ENCODE measurements around the gene PPFIA1. TPM values are rescaled to one million over a fixed set of nuclear protein-coding genes. Genes with fewer than 3 reads are reported as not detected.

Gene PPFIA1
- total RNA-seq, 1 donor = 37.1 TPM

DNA sequence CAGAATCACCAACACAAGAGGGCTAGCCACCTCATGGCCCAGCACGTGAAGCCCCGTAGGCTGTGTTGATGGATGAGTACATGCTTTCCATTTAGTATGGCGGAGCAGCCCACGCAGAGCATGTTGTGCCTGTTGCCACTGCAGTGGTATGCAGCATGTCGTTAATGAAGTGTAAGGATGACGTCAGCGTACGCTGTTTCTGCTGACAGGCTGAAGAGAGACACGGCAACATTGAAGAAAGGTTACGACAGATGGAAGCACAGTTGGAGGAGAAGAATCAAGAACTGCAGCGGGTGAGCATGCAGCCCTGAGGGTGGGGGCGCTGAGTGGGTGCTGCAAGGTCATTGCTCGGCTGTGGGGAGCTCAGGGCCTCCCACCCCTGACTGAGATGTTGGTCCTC is 62.8 kb downstream of the PPFIA1 start:
- DNase-seq (ENCODE audit: low read depth) = no peak
- H3K4me3 ChIP-seq (ENCODE audit: low read depth, low read length) = no peak overlapping the region
- TF ChIP-seq, protein P1, sequence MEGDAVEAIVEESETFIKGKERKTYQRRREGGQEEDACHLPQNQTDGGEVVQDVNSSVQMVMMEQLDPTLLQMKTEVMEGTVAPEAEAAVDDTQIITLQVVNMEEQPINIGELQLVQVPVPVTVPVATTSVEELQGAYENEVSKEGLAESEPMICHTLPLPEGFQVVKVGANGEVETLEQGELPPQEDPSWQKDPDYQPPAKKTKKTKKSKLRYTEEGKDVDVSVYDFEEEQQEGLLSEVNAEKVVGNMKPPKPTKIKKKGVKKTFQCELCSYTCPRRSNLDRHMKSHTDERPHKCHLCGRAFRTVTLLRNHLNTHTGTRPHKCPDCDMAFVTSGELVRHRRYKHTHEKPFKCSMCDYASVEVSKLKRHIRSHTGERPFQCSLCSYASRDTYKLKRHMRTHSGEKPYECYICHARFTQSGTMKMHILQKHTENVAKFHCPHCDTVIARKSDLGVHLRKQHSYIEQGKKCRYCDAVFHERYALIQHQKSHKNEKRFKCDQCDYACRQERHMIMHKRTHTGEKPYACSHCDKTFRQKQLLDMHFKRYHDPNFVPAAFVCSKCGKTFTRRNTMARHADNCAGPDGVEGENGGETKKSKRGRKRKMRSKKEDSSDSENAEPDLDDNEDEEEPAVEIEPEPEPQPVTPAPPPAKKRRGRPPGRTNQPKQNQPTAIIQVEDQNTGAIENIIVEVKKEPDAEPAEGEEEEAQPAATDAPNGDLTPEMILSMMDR (IDR thresholded peaks at IDR 0.05; ENCODE audit: insufficient read depth, low read length) = no peak

DNA sequence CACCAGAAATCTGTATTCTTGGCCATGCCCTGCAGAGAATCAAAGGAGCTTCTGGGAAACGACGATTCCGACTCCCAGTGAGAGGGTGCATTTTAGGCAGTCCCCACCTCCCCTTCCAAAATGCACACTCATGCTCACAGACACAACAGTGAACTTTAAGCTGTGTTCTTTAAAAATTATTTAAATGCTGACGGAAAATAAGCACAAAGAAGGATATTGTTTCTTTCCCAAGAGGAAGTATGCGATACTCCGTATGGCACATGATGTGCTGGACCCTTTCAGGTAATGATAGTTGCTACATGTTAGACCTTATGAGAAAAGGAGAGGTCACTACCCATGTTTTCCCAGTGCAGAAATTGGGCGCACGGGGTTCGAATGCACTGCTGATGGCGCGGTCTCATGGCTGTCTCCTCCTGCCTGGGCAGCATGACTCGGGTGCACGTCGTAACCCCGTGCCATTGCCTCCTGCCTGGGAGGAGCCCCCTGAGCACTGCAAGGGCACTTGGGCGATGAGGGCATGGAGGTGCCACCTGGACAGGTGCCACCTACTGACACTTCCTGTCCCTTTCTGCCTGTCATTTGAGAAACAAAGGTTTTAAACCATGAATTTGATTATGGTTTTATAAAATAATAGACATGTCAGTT is 64.0 kb downstream of the PPFIA1 start:
- TF ChIP-seq, protein P1 (IDR thresholded peaks at IDR 0.05; ENCODE audit: insufficient read depth, low read length) = no peak
- no peak for DNase-seq (ENCODE audit: low read depth)
- H3K4me3 ChIP-seq (ENCODE audit: low read depth, low read length) = no peak overlapping the region

DNA sequence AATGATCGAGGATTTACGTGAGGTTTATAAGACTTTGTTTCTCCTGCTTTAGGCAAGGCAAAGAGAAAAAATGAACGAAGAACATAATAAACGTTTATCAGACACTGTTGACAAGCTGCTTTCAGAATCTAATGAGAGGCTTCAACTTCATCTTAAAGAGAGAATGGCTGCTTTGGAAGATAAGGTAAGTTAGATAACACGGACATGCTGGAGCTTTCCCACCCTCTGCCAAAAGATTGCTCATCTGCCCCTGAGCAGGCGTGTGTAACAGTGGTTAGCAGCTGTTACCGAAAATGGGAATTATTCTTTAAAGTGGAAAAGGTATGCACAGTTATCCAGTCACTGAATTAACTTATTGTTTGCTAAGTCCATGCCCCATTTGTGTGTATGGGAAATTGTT is 65.0 kb downstream of the PPFIA1 start:
- no peak overlapping the region for H3K4me3 ChIP-seq (ENCODE audit: low read depth, low read length)
- TF ChIP-seq, protein P1 (IDR thresholded peaks at IDR 0.05; ENCODE audit: insufficient read depth, low read length) = no peak
- no peak for DNase-seq (ENCODE audit: low read depth)

DNA sequence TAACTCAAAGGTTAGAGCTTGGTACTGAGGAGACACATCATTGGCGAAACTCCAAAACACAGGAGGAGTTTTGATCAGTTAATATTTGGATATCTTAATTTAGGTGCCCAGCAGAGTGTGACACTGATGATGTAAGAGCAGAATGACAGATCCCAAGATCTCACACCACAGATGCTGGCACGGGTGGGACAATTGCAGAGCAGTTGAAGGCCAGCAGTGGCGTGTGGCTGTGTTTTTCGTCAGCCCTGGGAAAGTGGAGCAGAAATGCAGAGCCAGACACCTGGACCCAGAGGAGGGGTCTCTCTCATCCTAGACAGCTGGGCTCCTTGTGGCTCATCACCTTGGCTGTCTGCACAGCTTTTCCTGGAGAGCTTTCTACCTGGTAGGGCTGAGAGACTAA is 68.1 kb downstream of the PPFIA1 start:
- TF ChIP-seq, protein P1 (IDR thresholded peaks at IDR 0.05; ENCODE audit: insufficient read depth, low read length) = no peak
- DNase-seq (ENCODE audit: low read depth) = no peak
- H3K4me3 ChIP-seq (ENCODE audit: low read depth, low read length) = no peak overlapping the region

DNA sequence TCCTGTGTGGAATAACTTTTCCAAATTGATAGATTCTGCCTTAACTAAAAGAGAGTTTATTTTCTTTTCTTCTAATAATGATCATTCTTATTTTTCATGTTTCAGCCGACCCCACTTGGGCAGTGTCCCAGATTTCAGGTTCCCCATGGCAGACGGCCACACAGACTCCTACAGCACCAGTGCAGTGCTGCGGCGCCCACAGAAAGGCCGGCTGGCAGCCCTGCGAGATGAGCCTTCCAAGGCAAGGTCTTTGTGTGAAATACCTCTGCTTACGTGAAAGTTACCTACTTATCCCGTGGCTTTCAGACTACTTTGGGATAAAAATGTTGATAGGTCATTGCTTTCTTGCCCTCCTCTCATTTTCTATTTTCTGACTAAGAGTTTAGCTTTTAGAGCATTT is 68.6 kb downstream of the PPFIA1 start:
- H3K4me3 ChIP-seq (ENCODE audit: low read depth, low read length) = no peak overlapping the region
- DNase-seq (ENCODE audit: low read depth) = no peak
- TF ChIP-seq, protein P1 (IDR thresholded peaks at IDR 0.05; ENCODE audit: insufficient read depth, low read length) = no peak

DNA sequence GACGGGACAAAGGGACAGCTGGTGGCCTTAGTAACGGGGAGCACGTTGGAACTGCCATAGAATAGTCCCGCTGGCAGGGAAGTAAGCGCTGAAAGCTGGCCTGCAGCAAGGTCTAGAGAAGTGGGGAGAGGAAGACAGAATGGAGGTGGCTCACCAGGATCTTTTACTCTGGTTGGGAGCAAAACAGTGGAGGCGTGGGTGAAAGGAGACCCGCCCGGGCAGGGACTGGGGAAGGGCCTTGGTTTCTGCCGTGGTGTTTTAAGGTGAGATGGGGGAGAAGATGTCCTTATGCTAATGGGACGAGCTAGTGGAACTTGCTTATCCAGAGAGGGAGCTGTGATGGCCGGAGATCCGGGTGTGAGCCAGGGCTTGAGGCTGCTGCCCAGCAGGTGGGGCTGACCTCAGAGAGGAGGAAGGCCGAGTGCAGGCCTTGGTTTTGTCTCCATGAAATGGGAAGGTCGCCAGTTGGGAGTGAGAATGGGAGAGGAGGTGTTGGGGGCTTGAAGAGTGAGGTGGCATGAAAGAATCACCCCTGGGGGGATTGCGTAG is 71.5 kb downstream of the PPFIA1 start:
- TF ChIP-seq, protein P1 (IDR thresholded peaks at IDR 0.05; ENCODE audit: insufficient read depth, low read length) = no peak
- no peak for DNase-seq (ENCODE audit: low read depth)
- H3K4me3 ChIP-seq (ENCODE audit: low read depth, low read length) = no peak overlapping the region

DNA sequence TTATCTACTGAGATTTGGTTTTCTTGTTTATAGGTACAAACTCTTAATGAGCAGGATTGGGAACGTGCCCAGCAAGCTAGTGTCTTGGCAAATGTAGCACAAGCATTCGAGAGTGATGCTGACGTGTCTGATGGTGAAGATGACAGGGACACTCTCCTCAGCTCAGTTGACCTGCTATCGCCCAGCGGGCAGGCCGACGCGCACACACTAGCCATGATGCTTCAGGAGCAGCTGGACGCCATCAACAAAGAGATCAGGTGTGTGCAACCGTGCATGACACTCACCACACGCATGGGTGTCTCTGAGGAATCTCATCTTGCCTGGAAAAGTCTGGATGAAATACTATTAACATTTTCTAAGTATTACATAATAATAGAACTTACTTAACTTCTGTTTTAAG is 73.1 kb downstream of the PPFIA1 start:
- TF ChIP-seq, protein P1 (IDR thresholded peaks at IDR 0.05; ENCODE audit: insufficient read depth, low read length) = no peak
- DNase-seq (ENCODE audit: low read depth) = no peak
- H3K4me3 ChIP-seq (ENCODE audit: low read depth, low read length) = no peak overlapping the region
